ENCODE measurements around the gene PEX5.

PEX5 gene

GRCh38 chr12:7145671-7146070, 43.8 kb upstream of the PEX5 start:
- TF ChIP-seq, protein P1, sequence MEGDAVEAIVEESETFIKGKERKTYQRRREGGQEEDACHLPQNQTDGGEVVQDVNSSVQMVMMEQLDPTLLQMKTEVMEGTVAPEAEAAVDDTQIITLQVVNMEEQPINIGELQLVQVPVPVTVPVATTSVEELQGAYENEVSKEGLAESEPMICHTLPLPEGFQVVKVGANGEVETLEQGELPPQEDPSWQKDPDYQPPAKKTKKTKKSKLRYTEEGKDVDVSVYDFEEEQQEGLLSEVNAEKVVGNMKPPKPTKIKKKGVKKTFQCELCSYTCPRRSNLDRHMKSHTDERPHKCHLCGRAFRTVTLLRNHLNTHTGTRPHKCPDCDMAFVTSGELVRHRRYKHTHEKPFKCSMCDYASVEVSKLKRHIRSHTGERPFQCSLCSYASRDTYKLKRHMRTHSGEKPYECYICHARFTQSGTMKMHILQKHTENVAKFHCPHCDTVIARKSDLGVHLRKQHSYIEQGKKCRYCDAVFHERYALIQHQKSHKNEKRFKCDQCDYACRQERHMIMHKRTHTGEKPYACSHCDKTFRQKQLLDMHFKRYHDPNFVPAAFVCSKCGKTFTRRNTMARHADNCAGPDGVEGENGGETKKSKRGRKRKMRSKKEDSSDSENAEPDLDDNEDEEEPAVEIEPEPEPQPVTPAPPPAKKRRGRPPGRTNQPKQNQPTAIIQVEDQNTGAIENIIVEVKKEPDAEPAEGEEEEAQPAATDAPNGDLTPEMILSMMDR (IDR thresholded peaks at IDR 0.05; ENCODE audit: extremely low read depth, insufficient read depth, missing control alignments), result no peak
- no peak for DNase-seq (ENCODE audit: low spot score)
- in situ Hi-C loops (cut with MboI; ENCODE audit: low pct_unique_long_range_greater_than_20kb, low sequenced_read_pairs, unreplicated experiment), result no loop called here

DNA sequence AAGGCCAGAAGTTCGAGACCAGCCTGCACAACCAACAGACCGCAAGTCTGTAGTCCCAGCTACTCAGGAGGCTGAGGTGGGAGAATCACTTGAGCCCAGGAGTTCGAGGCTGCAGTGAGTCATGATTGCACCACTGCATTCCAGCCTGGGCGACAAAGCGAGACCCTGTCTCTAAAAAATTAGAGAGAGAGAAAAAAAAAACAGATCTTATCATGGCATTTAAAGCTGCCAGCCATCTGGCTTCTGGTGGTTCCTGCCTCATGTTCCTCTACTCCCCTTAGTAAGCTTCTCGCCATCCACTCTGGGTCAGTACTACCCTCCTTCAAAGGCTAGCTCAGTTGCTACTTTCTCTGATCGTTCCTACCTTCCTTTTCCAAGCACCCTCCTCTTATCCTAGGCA, 43.3 kb upstream of the PEX5 start:
- DNase-seq (ENCODE audit: low spot score), result no peak
- in situ Hi-C loops (cut with MboI; ENCODE audit: low pct_unique_long_range_greater_than_20kb, low sequenced_read_pairs, unreplicated experiment), result no loop called here
- TF ChIP-seq, protein P1 (IDR thresholded peaks at IDR 0.05; ENCODE audit: extremely low read depth, insufficient read depth, missing control alignments), result no peak

- in situ Hi-C loops (cut with MboI; ENCODE audit: low pct_unique_long_range_greater_than_20kb, low sequenced_read_pairs, unreplicated experiment), result no loop called here
- no peak for DNase-seq (ENCODE audit: low spot score)
Measured at GRCh38 chr12:7146906-7147305, 42.6 kb upstream of the PEX5 start.

DNA sequence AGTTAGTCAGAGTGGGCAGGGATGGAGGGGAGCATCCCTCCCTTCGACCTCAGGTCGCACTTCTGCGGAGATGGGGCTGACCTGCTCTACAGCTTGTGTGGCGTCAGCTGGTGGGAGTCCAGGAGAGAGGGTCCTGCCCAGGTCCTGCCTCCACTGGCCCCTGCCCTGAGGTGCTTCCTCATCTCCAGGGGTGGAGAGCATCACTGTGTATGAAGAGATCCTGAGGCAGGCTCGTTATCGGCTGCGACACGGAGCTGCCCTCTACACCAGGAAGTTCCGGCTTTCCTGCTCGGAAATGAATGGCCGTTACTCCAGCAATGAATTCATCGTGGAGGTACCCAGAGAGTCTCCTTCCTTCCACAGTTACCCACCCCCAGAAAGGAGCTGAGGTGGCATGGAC, 39.1 kb upstream of the PEX5 start:
- in situ Hi-C loops (cut with MboI; ENCODE audit: low pct_unique_long_range_greater_than_20kb, low sequenced_read_pairs, unreplicated experiment), result no loop called here
- TF ChIP-seq, protein P1 (IDR thresholded peaks at IDR 0.05; ENCODE audit: extremely low read depth, insufficient read depth, missing control alignments), result no peak
- DNase-seq (ENCODE audit: low spot score), result no peak

More at GRCh38 chr12:7146906-7147305, 42.6 kb upstream of the PEX5 start:
- TF ChIP-seq, protein P1 (IDR thresholded peaks at IDR 0.05; ENCODE audit: extremely low read depth, insufficient read depth, missing control alignments), result no peak

DNA sequence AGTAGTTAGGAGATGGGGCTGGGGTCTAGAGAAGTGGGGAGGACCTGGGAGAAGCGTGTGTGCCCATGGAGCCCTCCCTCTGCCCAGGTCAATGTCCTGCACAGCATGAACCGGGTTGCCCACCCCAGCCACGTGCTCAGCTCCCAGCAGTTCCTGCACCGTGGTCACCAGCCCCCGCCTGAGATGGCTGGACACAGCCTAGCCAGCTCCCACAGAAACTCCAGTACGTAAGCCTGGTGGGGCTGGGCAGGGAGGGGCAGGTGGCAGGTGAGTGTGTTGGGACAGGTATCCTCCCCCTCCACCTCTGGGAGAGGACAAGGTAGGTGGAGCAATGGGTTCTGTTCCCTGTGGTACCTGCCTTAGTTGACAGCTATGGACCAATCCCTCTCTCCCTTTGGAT, 38.6 kb upstream of the PEX5 start:
- no peak for DNase-seq (ENCODE audit: low spot score)
- TF ChIP-seq, protein P1 (IDR thresholded peaks at IDR 0.05; ENCODE audit: extremely low read depth, insufficient read depth, missing control alignments), result no peak
- in situ Hi-C loops (cut with MboI; ENCODE audit: low pct_unique_long_range_greater_than_20kb, low sequenced_read_pairs, unreplicated experiment), result no loop called here

DNA sequence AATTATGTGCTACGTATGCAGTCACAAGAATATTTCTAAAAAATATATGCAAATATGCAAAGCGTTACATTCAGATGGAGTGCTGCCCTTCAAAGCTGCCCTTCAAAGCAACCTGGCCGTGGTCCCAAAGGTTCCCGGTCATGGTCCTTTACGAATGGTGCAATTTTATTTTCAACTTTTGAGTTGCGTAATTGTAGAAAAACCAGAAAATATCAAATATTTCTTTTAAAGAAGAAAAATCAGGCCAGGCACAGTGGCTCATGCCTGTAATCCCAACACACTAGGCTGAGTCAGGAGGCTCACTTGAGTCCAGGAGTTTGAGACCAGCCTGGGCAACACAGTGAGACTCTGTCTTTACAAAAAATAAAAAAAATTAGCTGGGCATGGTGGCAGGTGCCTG, 38.0 kb upstream of the PEX5 start:
- in situ Hi-C loops (cut with MboI; ENCODE audit: low pct_unique_long_range_greater_than_20kb, low sequenced_read_pairs, unreplicated experiment), result no loop called here
- DNase-seq (ENCODE audit: low spot score), result no peak
- TF ChIP-seq, protein P1 (IDR thresholded peaks at IDR 0.05; ENCODE audit: extremely low read depth, insufficient read depth, missing control alignments), result no peak

DNA sequence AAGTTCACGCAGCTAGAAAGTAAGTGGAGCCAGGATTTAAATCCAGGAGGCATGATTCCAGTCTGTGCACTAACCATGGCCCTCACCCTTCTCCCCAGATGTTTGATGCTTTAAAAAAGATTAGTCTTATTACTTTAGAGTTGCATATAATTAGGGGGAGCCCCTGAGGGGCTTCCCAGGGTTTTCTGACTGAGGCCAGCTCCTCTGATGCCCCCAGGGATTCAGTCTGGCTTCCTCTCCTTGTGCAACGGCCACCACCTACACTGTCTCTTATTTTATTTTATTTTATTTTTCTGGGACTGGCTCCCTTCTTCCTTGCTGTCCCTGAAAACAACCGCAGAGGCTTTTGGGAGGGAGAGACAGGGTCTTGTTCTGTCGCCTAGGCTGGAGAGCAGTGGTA, 36.7 kb upstream of the PEX5 start:
- no peak for DNase-seq (ENCODE audit: low spot score)
- in situ Hi-C loops (cut with MboI; ENCODE audit: low pct_unique_long_range_greater_than_20kb, low sequenced_read_pairs, unreplicated experiment), result no loop called here
- TF ChIP-seq, protein P1 (IDR thresholded peaks at IDR 0.05; ENCODE audit: extremely low read depth, insufficient read depth, missing control alignments), result no peak

Measured in GM13977 (cell line).